HCT116 (cell line): ENCODE results near the gene RAB37. TPM values are rescaled to one million over a fixed set of nuclear protein-coding genes. Genes with fewer than 3 reads are reported as not detected.

Experiments used
- ATAC-seq: fragments of 200-7000 bp; cut with Tn5 transposase; 2 replicates; pipeline ENCODE4 v1.9.1; 2020; ENCODE audit warnings: mild to moderate bottlenecking, moderate library complexity
- BruUV-seq: library from RNA; stranded (reverse); fragments of 400-500 nt; replicated peaks from 2 replicates; lab custom pipeline; 2021; lab: Mats Ljungman, UMichigan
- CTCF ChIA-PET: fragments of 300-600 bp; sonication (Branson Sonifier 250); formaldehyde crosslinking; loops from one replicate; lab custom pipeline; 2021; ENCODE audit warnings: antibody characterized with exemption; lab: Charles Lee
- POLR2A ChIA-PET: fragments of 300-600, 350-600 bp; sonication (Branson Sonifier 250); formaldehyde crosslinking; loops from one replicate; lab custom pipeline; 2021; ENCODE audit warnings: antibody characterized with exemption; lab: Charles Lee
- RAD21 ChIA-PET, 2 experiments: fragments of 300-600 bp; sonication (Branson Sonifier 250); formaldehyde crosslinking; loops; one replicate each; lab custom pipeline; 2023; ENCODE audit warnings: low total read pairs in 2 of 2; ENCODE audit not compliant: uncharacterized antibody in 2 of 2, unreplicated experiment in 2 of 2, low non-redundant PET in 1 of 2; lab: Charles Lee
- DNase-seq: peaks from one replicate; pipeline ENCODE4 v3.0.0-alpha.2; 2010; ENCODE audit warnings: low read depth, low spot score
- H2AFZ ChIP-seq: fragments of 200-600 bp; shearing (Covaris generic), sonication (generic); 2 replicates; pipeline ENCODE4 v1.6.1; 2017; ENCODE audit warnings: low read depth, mixed run types, mixed read lengths, antibody characterized with exemption, low read length; ENCODE audit not compliant: poor library complexity, severe bottlenecking
- H3K27ac ChIP-seq: 2 replicates; pipeline ENCODE4 v1.5.1; 2012; ENCODE audit warnings: low read depth, low read length
- H3K27me3 ChIP-seq: fragments of 200-600 bp; sonication (generic); 2 replicates; pipeline ENCODE4 v1.6.1; 2016; ENCODE audit warnings: mixed run types, low read length, mixed read lengths; ENCODE audit not compliant: insufficient read depth
- H3K36me3 ChIP-seq, 2 experiments: fragments of 200-500 bp in 1 of 2; fragments of 200-600 bp in 1 of 2; sonication (Bioruptor generic) in 1 of 2; sonication (generic) in 1 of 2; 2 replicates each; pipeline versions ENCODE4 v1.5.1 to v1.6.1; 2014 to 2016; ENCODE audit warnings: low read length in 2 of 2, inconsistent platforms in 1 of 2, mixed read lengths in 1 of 2, mixed run types in 1 of 2; ENCODE audit not compliant: insufficient read depth in 2 of 2, control insufficient read depth in 1 of 2
- H3K4me1 ChIP-seq, 2 experiments: fragments of 200-600 bp in 1 of 2; sonication (generic) in 1 of 2; 2 replicates each; pipeline versions ENCODE4 v1.5.1 to v1.6.1; 2012 to 2017; ENCODE audit warnings: low read length in 2 of 2, inconsistent platforms in 1 of 2, mild to moderate bottlenecking in 1 of 2, mixed read lengths in 1 of 2, mixed run types in 1 of 2, moderate library complexity in 1 of 2; ENCODE audit not compliant: insufficient read depth in 2 of 2, control insufficient read depth in 1 of 2
- H3K4me2 ChIP-seq: fragments of 200-600 bp; sonication (generic); 2 replicates; pipeline ENCODE4 v1.6.1; 2017; ENCODE audit warnings: mixed run types, low read length, mixed read lengths
- H3K4me3 ChIP-seq, 2 experiments: fragments of 200-600 bp in 1 of 2; sonication (generic) in 1 of 2; replicated peaks in 1 of 2; 2 replicates each; pipeline ENCODE4 v1.5.1; 2011 to 2016; ENCODE audit warnings: low read length in 2 of 2, control low read depth in 1 of 2, low read depth in 1 of 2, mild to moderate bottlenecking in 1 of 2, mixed read lengths in 1 of 2, mixed run types in 1 of 2
- H3K79me2 ChIP-seq: fragments of 200-600 bp; sonication (generic); 2 replicates; pipeline ENCODE4 v1.6.1; 2017; ENCODE audit warnings: mild to moderate bottlenecking, mixed run types, low read length, moderate library complexity, mixed read lengths; ENCODE audit not compliant: insufficient read depth
- H3K9ac ChIP-seq: fragments of 200-600 bp; sonication (generic); 2 replicates; pipeline ENCODE4 v1.6.1; 2016; ENCODE audit warnings: low read length, mixed read lengths
- H3K9me2 ChIP-seq: fragments of 200-600 bp; sonication (generic), shearing (Covaris generic); 2 replicates; pipeline ENCODE4 v1.6.1; 2017; ENCODE audit warnings: mixed run types, mild to moderate bottlenecking, moderate library complexity; ENCODE audit not compliant: insufficient read depth
- H3K9me3 ChIP-seq, 2 experiments: fragments of 200-500 bp in 1 of 2; fragments of 200-600 bp in 1 of 2; sonication (Bioruptor generic) in 1 of 2; sonication (generic) in 1 of 2; 2 replicates each; pipeline ENCODE4 v1.6.1; 2014 to 2017; ENCODE audit warnings: low read length in 2 of 2, mixed read lengths in 2 of 2, inconsistent platforms in 1 of 2, low read depth in 1 of 2, mild to moderate bottlenecking in 1 of 2, mixed run types in 1 of 2, moderate library complexity in 1 of 2; ENCODE audit not compliant: control insufficient read depth in 1 of 2, insufficient read depth in 1 of 2
- H4K20me1 ChIP-seq: fragments of 200-600 bp; sonication (generic), shearing (Covaris generic); 2 replicates; pipeline ENCODE4 v1.6.1; 2017; ENCODE audit warnings: mixed run types, mild to moderate bottlenecking, moderate library complexity; ENCODE audit not compliant: insufficient read depth
- ATF3 ChIP-seq: IDR thresholded peaks from 2 replicates; pipeline ENCODE4 v1.6.1; 2012
- CEBPB ChIP-seq: IDR thresholded peaks from 2 replicates; pipeline ENCODE4 v1.6.1; 2012; ENCODE audit warnings: low read depth
- EGR1 ChIP-seq: IDR thresholded peaks from 2 replicates; pipeline ENCODE4 v1.6.1; 2012; ENCODE audit warnings: low read depth
- EZH2phosphoT487 ChIP-seq: fragments of 200-600 bp; IDR thresholded peaks from 2 replicates; pipeline ENCODE4 v1.6.1; 2018; ENCODE audit warnings: antibody characterized with exemption, borderline replicate concordance
- FOSL1 ChIP-seq: IDR thresholded peaks from 2 replicates; pipeline ENCODE4 v1.6.1; 2012; ENCODE audit warnings: low read depth
- JUND ChIP-seq: IDR thresholded peaks from 2 replicates; pipeline ENCODE4 v1.6.1; 2012
- MAX ChIP-seq: IDR thresholded peaks from 2 replicates; pipeline ENCODE4 v1.6.1; 2012
- REST ChIP-seq: IDR thresholded peaks from 2 replicates; pipeline ENCODE4 v1.6.1; 2012; ENCODE audit warnings: low read depth
- SIN3A ChIP-seq: IDR thresholded peaks from 2 replicates; pipeline ENCODE4 v1.6.1; 2012; ENCODE audit warnings: low read depth
- SRF ChIP-seq: IDR thresholded peaks from 2 replicates; pipeline ENCODE4 v1.6.1; 2012; ENCODE audit warnings: low read depth
- YY1 ChIP-seq: IDR thresholded peaks from 2 replicates; pipeline ENCODE4 v1.6.1; 2011; ENCODE audit warnings: low read length, low read depth, moderate library complexity, mild to moderate bottlenecking; ENCODE audit not compliant: insufficient replicate concordance; ENCODE audit errors: extremely low read depth
- ZBTB33 ChIP-seq: IDR thresholded peaks from 2 replicates; pipeline ENCODE4 v1.6.1; 2011; ENCODE audit warnings: mild to moderate bottlenecking, low read length, moderate library complexity; ENCODE audit not compliant: insufficient replicate concordance; ENCODE audit errors: extremely low read depth
- ZFX ChIP-seq: fragments of 450-650 bp; IDR thresholded peaks from 2 replicates; pipeline ENCODE4 v1.6.1; 2017
- ZNF274 ChIP-seq: fragments of 200-500 bp; sonication (Bioruptor generic); IDR thresholded peaks from 2 replicates; pipeline ENCODE4 v1.6.1; 2014; ENCODE audit warnings: mild to moderate bottlenecking, low read depth, low read length, inconsistent platforms
- intact Hi-C: fragments of 100-400 bp; cut with micrococcal nuclease; formaldehyde crosslinking; loops from 2 replicates; pipeline ENCODE4 v1.10.0; 2022
- total RNA-seq: library from RNA; stranded (reverse); gene quantifications from one replicate; pipeline ENCODE4 v1.2.1, GENCODE V29; 2021; ENCODE audit not compliant: unreplicated experiment

The RAB37 gene
- total RNA-seq, 1 experiment from 2014 or later: 8.2 TPM

- no peak for TF ChIP-seq ZBTB33
- peak; percentile 96 for TF ChIP-seq SIN3A
These were observed 11.6 kb downstream of the RAB37 start, which contains the start of gene NHERF1 (continued) for GRCh38 chr17:74748529-74749278.

GRCh38 chr17:74749279-74750038 lies 12.4 kb downstream of the RAB37 start:
- no peak for DNase-seq
- intact Hi-C loops: no loop called here
- TF ChIP-seq ATF3: no peak
- TF ChIP-seq ZBTB33: no peak
- TF ChIP-seq JUND: no peak
- TF ChIP-seq SRF: no peak
- TF ChIP-seq REST: no peak
- TF ChIP-seq EZH2phosphoT487: no peak
- TF ChIP-seq FOSL1: no peak
- TF ChIP-seq ZFX: no peak; the same call in 1 of the 2 replicates
- TF ChIP-seq EGR1: no peak
- no peak for TF ChIP-seq MAX
- TF ChIP-seq CEBPB: no peak
- TF ChIP-seq YY1: no peak
- TF ChIP-seq ZNF274: no peak

More at GRCh38 chr17:74749279-74750038, 12.4 kb downstream of the RAB37 start:
- ChIA-PET POLR2A (interaction anchor here (1.2 to 3.2 kb wide), 5 partner anchors 10 to 123 kb away, joined by 4 to 18 read pairs (median 9); partner anchors contain the start of genes FDXR, NAT9 and RAB37), CTCF (interaction anchor here (1.1 to 1.9 kb wide), 5 partner anchors 13 to 382 kb away, joined by 3 to 8 read pairs (median 6); partner anchors contain the start of genes NAT9 and RAB37), RAD21 (no interaction called here)
- H3K4me1 ChIP-seq: peaks cover 35 to 59% of the 10 kb centered on the region in 2 experiments
- no peaks in the 10 kb centered on the region for H3K9me3 ChIP-seq
- no peak overlapping the region for H2AFZ ChIP-seq
- peak overlapping the region; percentile 79 for H3K9ac ChIP-seq
- peaks cover 0 to 2% of the 10 kb centered on the region in 2 experiments; a peak in 2 of 4 replicates for H3K36me3 ChIP-seq
- H3K79me2 ChIP-seq: peaks cover 57% of the 10 kb centered on the region
- H3K27me3 ChIP-seq: no peaks in the 10 kb centered on the region
- peak overlapping the region; percentile 74 to 90 for H3K4me3 ChIP-seq
- peak overlapping the region; percentile 81 for H3K27ac ChIP-seq
- H3K4me2 ChIP-seq: peak overlapping the region; percentile 87
- ATAC-seq: peak; percentile 17
- no peaks in the 10 kb centered on the region for H3K9me2 ChIP-seq
- no TSS peak for BruUV-seq
- peaks cover 3% of the 10 kb centered on the region; the same call in 1 of the 2 replicates for H4K20me1 ChIP-seq
